Measurements from ENCODE around the gene NUDT10.
"Not testable (repeated sequence)": the region's sequence is repeated elsewhere in the genome, so short reads cannot be mapped to it uniquely, and the experiment has no call there.

NUDT10 gene

DNA sequence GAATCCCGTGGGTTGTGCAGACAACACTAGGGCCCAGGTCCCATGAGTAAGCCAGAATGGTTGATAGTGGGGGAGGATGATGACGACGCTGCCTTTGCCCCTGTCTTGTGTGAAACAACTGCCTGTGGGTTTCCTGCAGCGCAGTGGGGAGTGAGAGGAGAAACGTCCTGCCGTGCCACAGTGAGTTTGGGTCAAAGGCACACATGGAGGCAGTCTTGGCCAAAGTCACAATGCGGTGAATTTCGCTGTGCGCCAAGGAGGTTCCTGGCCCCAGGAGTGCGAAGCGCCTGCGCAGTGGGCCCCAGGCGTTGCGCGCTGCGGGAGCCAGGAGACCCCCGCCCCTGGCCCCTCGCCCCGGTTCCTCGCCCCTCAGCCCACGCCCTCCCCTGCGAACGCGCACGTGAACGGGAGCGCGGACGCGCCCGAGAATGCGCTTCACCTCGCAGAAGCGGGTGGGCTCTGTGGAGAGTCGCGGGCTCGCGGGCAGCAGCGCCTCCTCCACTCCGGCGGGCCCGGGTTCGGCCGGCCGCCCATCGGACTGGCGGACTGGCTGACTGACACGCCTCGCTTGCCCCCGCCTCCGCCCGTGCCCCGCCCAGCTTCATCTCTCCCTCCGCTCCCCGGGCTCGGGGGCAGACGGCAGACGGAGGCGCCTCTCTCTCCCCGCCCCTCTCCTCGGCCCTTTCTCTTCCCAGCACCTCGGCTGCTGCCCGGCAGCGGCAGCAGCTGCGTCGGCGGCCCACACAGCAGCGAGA is at the start of gene NUDT10:
Gene NUDT10, plus strand, starts transcription at position 635 of the 755 bp plus-strand sequence. CDS start 144 bp downstream, outside the sequence.
- DNase-seq = no peak

DNA sequence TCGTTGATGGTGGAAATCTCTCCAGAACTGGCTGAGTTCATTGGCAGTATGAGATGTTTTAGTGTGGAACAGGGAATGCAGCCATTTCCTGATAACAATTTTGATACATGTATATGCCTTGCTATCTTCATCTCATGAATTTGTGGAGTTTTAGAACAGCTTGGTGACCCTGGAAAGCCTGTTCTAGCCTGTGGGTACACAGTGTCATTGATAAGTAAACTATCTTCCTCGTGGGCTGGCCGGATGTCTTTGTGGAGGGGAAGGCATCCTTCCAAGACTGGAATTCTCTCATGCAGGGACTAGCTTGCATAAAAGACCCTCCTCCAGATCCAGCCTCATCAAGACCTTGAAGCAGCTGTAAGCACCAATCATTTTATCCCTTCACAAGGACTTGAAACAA is 40.2 kb upstream of the NUDT10 start:
- no peak for DNase-seq

DNA sequence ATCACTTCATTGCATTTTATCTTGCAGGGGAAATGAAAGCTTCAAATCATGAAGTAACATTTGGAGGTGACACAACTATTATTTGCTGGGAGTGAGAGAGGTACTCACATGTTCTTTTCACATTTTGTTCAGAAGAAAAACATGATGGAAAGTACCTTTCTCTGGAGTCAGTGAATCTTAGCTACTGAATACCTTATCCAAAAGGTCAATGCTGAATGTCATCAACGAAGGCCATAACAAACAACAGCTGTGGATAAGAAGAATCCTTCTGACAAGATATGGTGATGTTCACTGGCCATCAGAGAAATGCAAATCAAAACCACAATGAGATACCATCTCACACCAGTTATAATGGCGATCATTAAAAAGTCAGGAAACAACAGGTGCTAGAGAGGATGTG is 36.5 kb upstream of the NUDT10 start:
- no peak for DNase-seq

DNA sequence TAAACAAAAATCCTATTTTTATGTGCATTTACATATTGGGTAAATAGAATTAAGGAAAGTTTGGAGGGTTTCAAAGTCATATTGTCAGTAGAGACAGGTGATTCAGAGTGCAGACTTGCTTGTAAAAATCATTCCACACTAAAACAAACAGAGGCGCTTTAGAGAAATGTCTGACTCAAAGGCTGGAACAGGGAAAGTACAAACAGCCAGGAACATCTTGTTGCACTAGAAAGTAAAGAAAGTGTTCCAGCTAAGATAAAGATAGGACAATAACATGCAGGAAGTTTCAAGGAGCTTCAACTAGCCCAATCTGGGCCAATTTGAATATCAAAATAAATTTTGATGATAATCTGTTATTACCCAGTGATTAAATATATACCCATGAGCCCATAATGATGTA is 16.4 kb upstream of the NUDT10 start:
- DNase-seq = no peak

DNA sequence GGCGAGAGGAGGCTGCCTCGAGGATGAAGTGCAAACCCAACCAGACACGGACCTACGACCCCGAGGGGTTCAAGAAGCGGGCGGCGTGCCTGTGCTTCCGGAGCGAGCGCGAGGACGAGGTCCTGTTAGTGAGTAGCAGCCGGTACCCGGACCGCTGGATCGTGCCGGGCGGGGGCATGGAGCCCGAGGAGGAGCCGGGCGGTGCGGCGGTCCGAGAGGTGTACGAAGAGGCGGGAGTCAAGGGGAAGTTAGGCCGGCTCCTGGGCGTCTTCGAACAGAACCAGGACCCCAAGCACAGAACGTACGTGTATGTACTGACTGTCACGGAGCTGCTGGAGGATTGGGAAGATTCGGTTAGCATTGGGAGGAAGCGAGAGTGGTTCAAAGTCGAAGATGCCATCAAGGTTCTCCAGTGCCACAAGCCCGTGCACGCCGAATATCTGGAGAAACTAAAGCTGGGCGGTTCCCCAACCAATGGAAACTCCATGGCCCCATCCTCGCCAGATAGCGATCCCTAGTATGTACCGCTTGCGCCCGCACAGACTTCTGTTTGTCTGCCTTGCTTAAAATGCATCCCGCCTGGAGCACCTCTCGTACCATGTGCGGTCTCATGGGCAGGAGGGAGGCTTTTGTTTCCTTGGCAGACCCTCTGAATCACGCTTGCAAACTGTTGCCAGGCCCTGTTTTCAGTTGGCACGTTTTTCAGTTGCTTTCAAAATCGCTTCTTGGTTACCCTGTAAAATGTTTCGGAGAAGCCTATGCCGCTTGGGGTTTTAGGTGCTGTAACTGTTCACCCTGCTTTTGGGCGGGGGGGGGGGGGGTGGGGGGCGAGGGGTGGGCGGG is 542 bp downstream of the NUDT10 start:
- not testable (repeated sequence) for DNase-seq

DNA sequence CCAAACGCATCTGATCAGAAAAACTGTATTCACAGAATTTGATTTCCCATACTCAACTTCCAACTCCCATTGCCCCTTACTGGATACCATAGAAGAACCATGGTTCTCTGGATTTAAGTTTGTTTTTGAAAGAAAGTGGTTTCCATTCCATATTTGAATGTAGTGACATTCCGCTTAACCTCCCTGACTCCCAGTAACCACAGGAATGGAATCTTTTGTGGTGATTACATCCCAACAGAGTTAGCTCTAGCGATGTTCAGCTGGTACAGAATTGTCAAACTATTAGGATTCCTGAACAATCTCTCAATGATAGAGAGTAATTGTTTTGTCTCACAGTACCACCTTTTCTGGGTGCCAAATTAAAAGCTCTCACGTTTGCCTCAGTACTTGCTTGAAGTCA is 1.7 kb downstream of the NUDT10 start:
- DNase-seq = no peak

DNA sequence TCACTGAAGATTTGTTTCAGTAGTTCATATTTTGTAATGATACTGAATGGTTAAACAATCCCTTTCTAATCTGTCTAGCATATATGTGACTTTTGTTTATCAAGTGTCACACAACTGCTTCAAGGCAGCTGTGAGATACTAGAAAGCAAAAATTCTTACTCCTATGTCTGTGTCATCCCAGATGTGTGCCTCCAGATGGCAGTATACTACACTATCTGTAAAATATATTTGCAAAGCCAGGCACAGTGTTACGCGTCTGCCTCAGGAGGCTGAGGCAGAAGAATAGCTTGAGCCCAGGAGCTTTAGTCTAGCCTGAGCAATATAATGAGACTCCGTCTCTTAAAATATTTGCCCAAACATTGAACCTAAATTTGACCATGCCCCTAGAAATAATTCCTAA is 4.0 kb downstream of the NUDT10 start:
- DNase-seq = no peak

DNA sequence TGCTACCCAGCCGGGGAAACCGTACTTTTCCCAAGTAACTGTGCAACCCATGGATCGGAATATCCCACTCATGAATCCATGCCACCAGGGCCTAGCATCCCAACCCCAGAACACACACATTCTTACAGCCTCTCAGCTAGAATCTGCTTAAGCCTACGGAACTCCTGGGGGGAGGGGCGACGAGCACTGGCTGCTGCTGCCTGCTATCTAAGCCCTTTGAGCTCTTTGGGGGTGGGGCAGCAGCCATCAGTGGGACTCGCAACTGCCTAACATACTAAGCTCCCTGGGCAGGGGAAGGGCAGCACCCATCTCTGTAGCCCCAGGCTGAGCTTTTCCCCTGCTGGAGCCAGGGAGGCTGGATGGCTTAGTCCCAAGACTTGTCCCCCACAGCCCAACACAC is 28.6 kb downstream of the NUDT10 start:
- DNase-seq = no peak

DNA sequence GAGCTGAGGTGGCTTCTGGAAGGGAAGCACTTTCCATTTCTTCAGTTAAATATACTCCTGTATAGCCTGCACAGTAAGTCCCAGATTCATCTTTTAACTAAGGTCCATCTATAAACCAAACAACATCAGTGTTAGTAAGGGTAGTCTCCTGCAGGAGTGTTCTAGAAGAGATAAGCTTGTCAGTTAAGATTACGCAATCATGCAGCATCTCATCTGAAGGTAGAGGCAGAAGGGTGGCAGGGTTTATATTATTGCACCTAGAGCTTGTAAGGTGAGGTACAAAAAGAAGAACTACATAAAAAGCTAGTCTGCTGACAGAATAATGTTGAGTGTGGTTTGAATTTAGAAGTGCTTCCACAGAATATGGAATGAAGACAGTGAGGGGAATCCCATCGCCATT is 44.0 kb downstream of the NUDT10 start:
- no peak for DNase-seq

Measured in NCI-H774 (cell line).